Adrenal gland (tissue), 5 donors: Measurements from ENCODE around the gene KRTAP10-2.

Experiments
- CTCF ChIP-seq, 6 experiments: fragments of 450-650 bp in 4 of 6; fragments of 200-600 bp in 2 of 6; sonication (generic) in 1 of 6; IDR thresholded peaks; 1 replicate in 5 of 6; 2 replicates in 1 of 6; pipeline versions ENCODE4 v1.5.1 to v1.8.0; 2016 to 2021; ENCODE audit warnings: antibody characterized with exemption in 6 of 6, mild to moderate bottlenecking in 2 of 6, moderate library complexity in 1 of 6
- POLR2A ChIP-seq, 2 donors: fragments of 450-650 bp; IDR thresholded peaks; one replicate each; pipeline ENCODE4 v1.6.1; 2017; ENCODE audit warnings: antibody characterized with exemption in 2 of 2, mild to moderate bottlenecking in 2 of 2, moderate library complexity in 1 of 2
- donor health status: DM: no; HTN: no; CAD: no.

GRCh38 chr21:44548922-44549321 lies 2.4 kb downstream of the KRTAP10-2 start:
- TF ChIP-seq CTCF (IDR thresholded peaks at IDR 0.05): no peak
- no peak for TF ChIP-seq POLR2A (IDR thresholded peaks at IDR 0.05)
